H1 (cell line): Measurements from ENCODE around the gene MYL6.

Experiments
- GABPA ChIP-seq: IDR thresholded peaks from 2 replicates; pipeline ENCODE4 v1.6.1; 2011; ENCODE audit warnings: mild to moderate bottlenecking, low read length, moderate library complexity, borderline replicate concordance; ENCODE audit not compliant: insufficient read depth
- NRF1 ChIP-seq: IDR thresholded peaks from 2 replicates; pipeline ENCODE4 v1.6.1; 2011; ENCODE audit warnings: mild to moderate bottlenecking, low read depth, low read length, improper control_type of control experiment
- POLR2AphosphoS5 ChIP-seq: IDR thresholded peaks from 2 replicates; pipeline ENCODE4 v1.6.1; 2011; ENCODE audit warnings: low read depth, low read length
- TBP ChIP-seq: IDR thresholded peaks from 2 replicates; pipeline ENCODE4 v1.6.1; 2011; ENCODE audit warnings: low read depth, low read length, improper control_type of control experiment
- TF ChIP-seq, protein P1 (sequence below), 3 experiments: IDR thresholded peaks; 1 replicate in 2 of 3; 2 replicates in 1 of 3; pipeline versions ENCODE4 v1.5.1 to v1.6.1; 2011; ENCODE audit warnings: low read length in 3 of 3, mild to moderate bottlenecking in 3 of 3, inconsistent platforms in 2 of 3, low read depth in 1 of 3, moderate library complexity in 1 of 3; ENCODE audit not compliant: insufficient read depth in 1 of 3; ENCODE audit errors: control extremely low read depth in 1 of 3

DNA sequence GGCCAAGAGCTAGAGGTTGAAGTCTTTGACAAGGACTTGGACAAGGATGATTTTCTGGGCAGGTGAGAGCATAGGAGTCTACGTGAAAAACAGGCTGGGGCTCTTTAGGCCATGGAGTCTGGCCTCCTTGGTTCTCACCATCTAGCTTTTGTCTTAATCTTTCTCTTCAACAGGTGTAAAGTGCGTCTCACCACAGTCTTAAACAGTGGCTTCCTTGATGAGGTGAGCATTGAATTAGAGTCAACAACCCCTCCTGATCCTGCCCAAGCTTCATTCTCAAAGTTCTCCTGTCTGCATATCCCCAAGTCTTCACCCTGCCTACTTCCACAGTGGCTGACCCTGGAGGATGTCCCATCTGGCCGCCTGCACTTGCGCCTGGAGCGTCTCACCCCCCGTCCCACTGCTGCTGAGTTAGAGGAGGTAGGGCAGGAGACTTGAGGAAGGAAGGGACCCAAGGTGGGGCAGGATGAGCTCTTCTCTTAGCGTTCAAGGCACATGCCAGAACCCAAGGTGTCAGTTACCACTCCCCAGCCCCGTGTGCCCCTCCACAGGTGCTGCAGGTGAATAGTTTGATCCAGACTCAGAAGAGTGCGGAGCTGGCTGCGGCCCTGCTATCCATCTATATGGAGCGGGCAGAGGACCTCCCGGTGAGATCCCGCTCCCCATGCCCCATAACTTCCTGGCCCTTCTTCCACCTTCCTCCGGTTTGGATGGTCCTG lies 20.1 kb upstream of the MYL6 start:
- TF ChIP-seq, protein P1, sequence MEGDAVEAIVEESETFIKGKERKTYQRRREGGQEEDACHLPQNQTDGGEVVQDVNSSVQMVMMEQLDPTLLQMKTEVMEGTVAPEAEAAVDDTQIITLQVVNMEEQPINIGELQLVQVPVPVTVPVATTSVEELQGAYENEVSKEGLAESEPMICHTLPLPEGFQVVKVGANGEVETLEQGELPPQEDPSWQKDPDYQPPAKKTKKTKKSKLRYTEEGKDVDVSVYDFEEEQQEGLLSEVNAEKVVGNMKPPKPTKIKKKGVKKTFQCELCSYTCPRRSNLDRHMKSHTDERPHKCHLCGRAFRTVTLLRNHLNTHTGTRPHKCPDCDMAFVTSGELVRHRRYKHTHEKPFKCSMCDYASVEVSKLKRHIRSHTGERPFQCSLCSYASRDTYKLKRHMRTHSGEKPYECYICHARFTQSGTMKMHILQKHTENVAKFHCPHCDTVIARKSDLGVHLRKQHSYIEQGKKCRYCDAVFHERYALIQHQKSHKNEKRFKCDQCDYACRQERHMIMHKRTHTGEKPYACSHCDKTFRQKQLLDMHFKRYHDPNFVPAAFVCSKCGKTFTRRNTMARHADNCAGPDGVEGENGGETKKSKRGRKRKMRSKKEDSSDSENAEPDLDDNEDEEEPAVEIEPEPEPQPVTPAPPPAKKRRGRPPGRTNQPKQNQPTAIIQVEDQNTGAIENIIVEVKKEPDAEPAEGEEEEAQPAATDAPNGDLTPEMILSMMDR (IDR thresholded peaks at IDR 0.05; ENCODE audit: control extremely low read depth in 1 of 3, insufficient read depth in 1 of 3, low read depth in 1 of 3, low read length in 3 of 3): no peak
- TF ChIP-seq NRF1 (no peak), TBP (no peak), POLR2AphosphoS5 (no peak), GABPA (no peak)
